ENCODE results near the gene SULT4A1.

Gene SULT4A1

GRCh38 chr22:43827003-43827735 lies 35.1 kb downstream of the SULT4A1 start:
- DNase-seq, result no peak

- DNase-seq, result peak; percentile 78
Measured at GRCh38 chr22:43826142-43827002, 35.9 kb downstream of the SULT4A1 start.

- DNase-seq, result no peak
Measured at GRCh38 chr22:43825651-43826050, 36.7 kb downstream of the SULT4A1 start.

- DNase-seq, result no peak
Measured at GRCh38 chr22:43824724-43825420, 37.4 kb downstream of the SULT4A1 start.

GRCh38 chr22:43823911-43824665 lies 38.2 kb downstream of the SULT4A1 start:
- DNase-seq, result no peak

GRCh38 chr22:43823353-43823908 lies 38.9 kb downstream of the SULT4A1 start:
- no peak for DNase-seq

- no peak for DNase-seq
Measured at GRCh38 chr22:43821606-43822425, 40.5 kb downstream of the SULT4A1 start.

- DNase-seq, result no peak
Measured at GRCh38 chr22:43820651-43821305, 41.5 kb downstream of the SULT4A1 start.

- DNase-seq, result no peak
Measured at GRCh38 chr22:43819931-43820640, 42.2 kb downstream of the SULT4A1 start.

- DNase-seq, result no peak
Measured at GRCh38 chr22:43819421-43819921, 42.8 kb downstream of the SULT4A1 start.

- no peak for DNase-seq
Measured at GRCh38 chr22:43818981-43819380, 43.3 kb downstream of the SULT4A1 start.

- no peak for DNase-seq
Measured at GRCh38 chr22:43817402-43817801, 44.9 kb downstream of the SULT4A1 start.

GRCh38 chr22:43814264-43814663 lies 48.0 kb downstream of the SULT4A1 start:
- DNase-seq, result no peak

- DNase-seq, result no peak
Measured at GRCh38 chr22:43812890-43813289, 49.4 kb downstream of the SULT4A1 start.

- DNase-seq, result peak; percentile 92
Measured at GRCh38 chr22:43812149-43812842, 50.0 kb downstream of the SULT4A1 start, which contains the start of gene EFCAB6. Gene EFCAB6, minus strand, starts transcription at chr22:43812305. Its CDS starts 29,987 bp downstream, at chr22:43782318.

GRCh38 chr22:43811777-43812148 lies 50.5 kb downstream of the SULT4A1 start:
- DNase-seq, result no peak

- no peak for DNase-seq
Measured at GRCh38 chr22:43802897-43803495, 59.3 kb downstream of the SULT4A1 start.

GRCh38 chr22:43800970-43801369 lies 61.3 kb downstream of the SULT4A1 start:
- DNase-seq, result no peak

- no peak for DNase-seq
Measured at GRCh38 chr22:43798492-43798891, 63.8 kb downstream of the SULT4A1 start.
